Mesendoderm (in vitro differentiated cells): Measurements from ENCODE around the gene EVA1C.

Experiments
- DNase-seq: peaks from one replicate; pipeline ENCODE4 v3.0.0; 2013
- H2AK5ac ChIP-seq: 2 replicates; pipeline ENCODE4 v1.6.1; 2013; ENCODE audit warnings: low read length, inconsistent platforms
- H2BK120ac ChIP-seq: 2 replicates; pipeline ENCODE4 v1.6.1; 2013; ENCODE audit warnings: low read depth, mild to moderate bottlenecking, low read length, moderate library complexity, mixed read lengths
- H2BK15ac ChIP-seq: replicated peaks from 2 replicates; pipeline ENCODE4 v1.6.1; 2013; ENCODE audit warnings: low read depth, mild to moderate bottlenecking, moderate library complexity
- H2BK5ac ChIP-seq: 2 replicates; pipeline ENCODE4 v1.6.1; 2013; ENCODE audit warnings: low read length, inconsistent platforms
- H3K18ac ChIP-seq: 2 replicates; pipeline ENCODE4 v1.6.1; 2013; ENCODE audit warnings: mild to moderate bottlenecking, low read length, mixed read lengths
- H3K23ac ChIP-seq: one replicate; pipeline ENCODE4 v1.6.1; 2013; ENCODE audit warnings: low read length
- H3K27ac ChIP-seq: 2 replicates; pipeline ENCODE4 v1.5.1; 2013; ENCODE audit warnings: low read depth, mild to moderate bottlenecking, inconsistent platforms, low read length, moderate library complexity
- H3K27me3 ChIP-seq: 2 replicates; pipeline ENCODE4 v1.6.1; 2013; ENCODE audit warnings: low read length, control low read depth, mild to moderate bottlenecking, inconsistent platforms; ENCODE audit not compliant: insufficient read depth, poor library complexity
- H3K36me3 ChIP-seq: 2 replicates; pipeline ENCODE4 v1.6.1; 2013; ENCODE audit warnings: low read length, inconsistent platforms; ENCODE audit not compliant: control insufficient read depth, insufficient read depth
- H3K4ac ChIP-seq: one replicate; pipeline ENCODE4 v1.6.1; 2013; ENCODE audit warnings: low read depth, mild to moderate bottlenecking, low read length, moderate library complexity
- H3K4me1 ChIP-seq: 2 replicates; pipeline ENCODE4 v1.6.1; 2013; ENCODE audit warnings: low read depth, low read length, inconsistent platforms; ENCODE audit not compliant: control insufficient read depth
- H3K4me2 ChIP-seq: 2 replicates; pipeline ENCODE4 v1.6.1; 2013; ENCODE audit warnings: low read length
- H3K4me3 ChIP-seq: 2 replicates; pipeline ENCODE4 v1.5.1; 2013; ENCODE audit warnings: mild to moderate bottlenecking, low read length
- H3K56ac ChIP-seq: one replicate; pipeline ENCODE4 v1.6.1; 2013; ENCODE audit warnings: low read length
- H3K79me1 ChIP-seq: 2 replicates; pipeline ENCODE4 v1.6.1; 2013; ENCODE audit warnings: low read length, inconsistent platforms
- H3K79me2 ChIP-seq: 2 replicates; pipeline ENCODE4 v1.6.1; 2013; ENCODE audit warnings: mild to moderate bottlenecking, low read length; ENCODE audit not compliant: control insufficient read depth, insufficient read depth
- H3K9ac ChIP-seq: 2 replicates; pipeline ENCODE4 v1.6.1; 2013; ENCODE audit warnings: low read length, inconsistent platforms
- H4K5ac ChIP-seq: one replicate; pipeline ENCODE4 v1.6.1; 2013; ENCODE audit warnings: low read length
- H4K8ac ChIP-seq: one replicate; pipeline ENCODE4 v1.6.1; 2013; ENCODE audit warnings: low read depth, mild to moderate bottlenecking, control low read depth, low read length, moderate library complexity
- WGBS: extraction: QIAGEN DNeasy Blood & Tissue Kit; methylation state at CpG from one replicate; pipeline ENCODE4 v1.1.7; 2013; ENCODE audit warnings: low lambda C conversion rate, missing lambda C conversion rate; ENCODE audit not compliant: insufficient coverage; ENCODE audit errors: extremely low coverage; 5-methylcytosine and 5-hydroxymethylcytosine counted together

Gene EVA1C

DNA sequence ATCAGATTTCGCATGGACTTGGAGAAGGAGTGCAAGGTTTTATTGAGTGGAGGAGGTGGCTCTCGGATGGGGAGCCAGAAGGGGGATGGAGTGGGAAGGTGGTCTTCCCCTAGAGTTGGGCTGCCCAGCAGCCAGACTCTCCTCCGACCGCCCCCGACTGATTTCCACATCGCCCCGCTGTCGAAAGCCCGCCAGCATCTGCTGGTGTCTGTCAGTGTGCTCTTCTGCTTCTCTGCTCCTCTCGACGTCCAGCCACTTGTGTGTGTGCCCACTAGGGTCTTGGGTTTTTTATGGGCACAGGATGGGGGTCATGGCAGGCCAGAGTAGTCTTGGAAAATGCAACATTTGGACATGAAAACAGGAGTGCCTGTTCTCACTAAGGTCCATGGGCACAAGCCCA is 40.1 kb downstream of the EVA1C start:
- no peak for DNase-seq
- H4K5ac ChIP-seq: no peak overlapping the region
- no peak overlapping the region for H3K4me3 ChIP-seq
- no CpG with 5 or more reads among the region's 11 CpGs for WGBS
- no peak overlapping the region for H3K18ac ChIP-seq
- H3K23ac ChIP-seq: no peak overlapping the region
- no peak overlapping the region for H3K56ac ChIP-seq
- no peaks in the 10 kb centered on the region for H3K36me3 ChIP-seq
- H2BK15ac ChIP-seq: no peak overlapping the region
- no peak overlapping the region for H3K4me2 ChIP-seq
- no peak overlapping the region for H3K4ac ChIP-seq
- H2BK5ac ChIP-seq: no peak overlapping the region
- no peaks in the 10 kb centered on the region for H3K27me3 ChIP-seq
- no peaks in the 10 kb centered on the region for H3K4me1 ChIP-seq
- H3K79me1 ChIP-seq: no peaks in the 10 kb centered on the region
- no peak overlapping the region for H2AK5ac ChIP-seq
- no peak overlapping the region for H3K27ac ChIP-seq
- H2BK120ac ChIP-seq: no peak overlapping the region
- no peak overlapping the region for H4K8ac ChIP-seq
- no peaks in the 10 kb centered on the region for H3K79me2 ChIP-seq
- no peak overlapping the region for H3K9ac ChIP-seq

DNA sequence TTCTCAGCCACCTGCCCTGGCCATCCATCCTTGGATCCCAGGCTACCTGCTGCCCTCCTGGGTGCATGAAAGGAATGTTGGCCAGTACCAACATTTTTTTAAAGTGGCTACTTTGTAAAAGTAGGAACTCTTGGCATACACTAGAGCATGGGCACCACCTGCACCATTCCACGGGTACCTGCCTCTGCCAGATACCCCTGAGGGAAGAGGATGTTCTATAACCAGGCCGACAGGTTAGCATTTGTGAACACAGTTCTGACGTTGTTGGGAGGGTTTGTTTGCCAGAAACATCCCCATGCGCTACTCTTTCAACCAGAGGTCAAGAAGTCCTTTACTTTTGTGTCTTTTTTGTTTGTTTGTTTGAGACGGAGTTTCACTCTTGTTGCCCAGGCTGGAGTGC is 43.0 kb downstream of the EVA1C start:
- Histone ChIP-seq H3K23ac (no peak overlapping the region), H2BK120ac (no peak overlapping the region), H3K27ac (no peak overlapping the region), H3K4me2 (no peak overlapping the region), H3K9ac (no peak overlapping the region), H3K36me3 (no peaks in the 10 kb centered on the region), H3K56ac (no peak overlapping the region), H3K4ac (no peak overlapping the region), H3K27me3 (no peaks in the 10 kb centered on the region), H3K79me2 (no peaks in the 10 kb centered on the region), H3K79me1 (no peaks in the 10 kb centered on the region), H2AK5ac (no peak overlapping the region), H3K4me1 (no peaks in the 10 kb centered on the region), H4K5ac (no peak overlapping the region), H4K8ac (no peak overlapping the region), H3K18ac (no peak overlapping the region), H2BK15ac (no peak overlapping the region), H2BK5ac (no peak overlapping the region), H3K4me3 (no peak overlapping the region)
- no CpG with 5 or more reads among the region's 5 CpGs for WGBS
- DNase-seq: no peak

DNA sequence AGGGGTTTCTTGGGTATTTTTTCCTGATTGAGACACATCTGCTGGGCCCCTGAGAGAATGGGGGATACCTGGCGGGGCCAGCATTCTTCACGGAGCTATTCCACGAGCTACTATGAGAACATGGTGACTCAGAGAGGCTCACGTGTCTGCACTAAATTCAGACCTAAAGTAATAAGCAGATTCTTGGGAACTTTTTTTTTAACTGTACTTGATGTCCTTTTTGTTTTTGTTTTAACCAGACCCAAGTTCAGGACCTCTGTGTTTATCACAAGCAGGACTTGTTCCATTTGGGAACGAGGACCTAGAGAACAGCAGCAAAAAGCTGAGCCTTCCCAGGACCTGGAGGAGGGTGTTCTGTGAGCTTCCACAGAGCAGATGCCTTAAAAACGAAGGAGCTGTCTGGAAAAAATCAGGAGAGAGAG is 44.0 kb downstream of the EVA1C start:
- H4K5ac ChIP-seq: no peak overlapping the region
- H4K8ac ChIP-seq: no peak overlapping the region
- no peaks in the 10 kb centered on the region for H3K79me2 ChIP-seq
- H2BK5ac ChIP-seq: no peak overlapping the region
- H3K4ac ChIP-seq: no peak overlapping the region
- no peaks in the 10 kb centered on the region for H3K4me1 ChIP-seq
- no peak overlapping the region for H3K4me2 ChIP-seq
- WGBS: no CpG with 5 or more reads among the region's 6 CpGs
- DNase-seq: no peak
- no peaks in the 10 kb centered on the region for H3K36me3 ChIP-seq
- no peaks in the 10 kb centered on the region for H3K79me1 ChIP-seq
- no peak overlapping the region for H3K27ac ChIP-seq
- no peak overlapping the region for H2BK120ac ChIP-seq
- H3K23ac ChIP-seq: no peak overlapping the region
- no peak overlapping the region for H3K9ac ChIP-seq
- no peak overlapping the region for H3K56ac ChIP-seq
- no peak overlapping the region for H2AK5ac ChIP-seq
- H2BK15ac ChIP-seq: no peak overlapping the region
- no peaks in the 10 kb centered on the region for H3K27me3 ChIP-seq
- H3K18ac ChIP-seq: no peak overlapping the region
- no peak overlapping the region for H3K4me3 ChIP-seq

DNA sequence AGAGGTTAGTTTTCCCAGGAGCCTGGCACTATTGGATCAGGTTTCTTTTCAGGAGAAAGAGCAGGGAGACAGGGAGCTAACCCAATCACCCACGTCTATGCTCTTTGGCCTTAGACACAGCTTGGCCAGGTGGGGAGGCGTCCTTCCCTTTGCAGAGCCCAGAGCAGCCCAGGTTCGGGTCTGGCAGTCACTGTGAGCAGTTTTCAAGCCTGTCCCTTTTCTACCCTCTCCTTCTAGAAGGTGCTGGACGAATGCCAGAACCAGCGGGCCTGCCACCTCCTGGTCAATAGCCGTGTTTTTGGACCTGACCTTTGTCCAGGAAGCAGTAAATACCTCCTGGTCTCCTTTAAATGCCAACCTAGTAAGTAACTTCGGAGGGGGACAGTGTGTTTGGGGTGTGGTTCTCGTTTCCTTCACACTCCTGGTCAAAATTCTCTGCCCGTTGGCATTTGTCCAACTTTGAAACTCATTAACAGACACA is 44.9 kb downstream of the EVA1C start:
- Histone ChIP-seq H2BK120ac (no peak overlapping the region), H3K79me2 (no peaks in the 10 kb centered on the region), H2AK5ac (no peak overlapping the region), H3K9ac (no peak overlapping the region), H3K27me3 (no peaks in the 10 kb centered on the region), H2BK5ac (no peak overlapping the region), H3K56ac (peak overlapping the region; percentile 28), H3K4ac (no peak overlapping the region), H3K27ac (no peak overlapping the region), H3K4me2 (no peak overlapping the region), H3K18ac (no peak overlapping the region), H3K79me1 (no peaks in the 10 kb centered on the region), H3K4me1 (no peaks in the 10 kb centered on the region), H3K4me3 (no peak overlapping the region), H3K36me3 (no peaks in the 10 kb centered on the region), H4K8ac (no peak overlapping the region), H3K23ac (no peak overlapping the region), H2BK15ac (no peak overlapping the region), H4K5ac (no peak overlapping the region)
- no CpG with 5 or more reads among the region's 9 CpGs for WGBS
- no peak for DNase-seq

DNA sequence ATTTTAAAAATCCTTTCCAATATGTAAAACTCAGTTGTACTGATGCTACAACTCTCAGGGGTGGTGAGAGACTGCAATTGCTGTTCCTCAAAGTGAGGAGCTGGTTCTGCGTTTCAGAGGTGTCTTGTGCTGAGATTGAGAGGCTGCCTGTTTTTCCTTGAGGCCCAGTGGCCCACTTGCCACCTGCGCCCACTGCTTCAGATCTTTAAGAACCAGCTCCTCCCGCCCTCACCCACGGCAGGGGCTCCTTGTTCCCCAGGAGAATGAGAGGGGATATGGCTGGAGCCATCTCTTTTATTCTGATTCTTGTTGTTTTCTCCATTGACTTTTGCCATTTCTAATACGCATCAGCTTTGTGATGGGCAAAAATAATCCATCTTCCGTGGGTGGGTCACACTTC is 45.5 kb downstream of the EVA1C start:
- no peak overlapping the region for H3K4me3 ChIP-seq
- no peak overlapping the region for H3K56ac ChIP-seq
- no peak overlapping the region for H4K8ac ChIP-seq
- H2BK120ac ChIP-seq: no peak overlapping the region
- no peak overlapping the region for H4K5ac ChIP-seq
- no peak overlapping the region for H2BK5ac ChIP-seq
- no peak overlapping the region for H3K23ac ChIP-seq
- no peaks in the 10 kb centered on the region for H3K36me3 ChIP-seq
- no peak overlapping the region for H3K27ac ChIP-seq
- DNase-seq: no peak
- H3K18ac ChIP-seq: no peak overlapping the region
- no peak overlapping the region for H2BK15ac ChIP-seq
- no peaks in the 10 kb centered on the region for H3K79me1 ChIP-seq
- H3K4me2 ChIP-seq: no peak overlapping the region
- no peaks in the 10 kb centered on the region for H3K79me2 ChIP-seq
- H3K4me1 ChIP-seq: no peaks in the 10 kb centered on the region
- H3K9ac ChIP-seq: no peak overlapping the region
- H2AK5ac ChIP-seq: no peak overlapping the region
- no CpG with 5 or more reads among the region's 6 CpGs for WGBS
- H3K27me3 ChIP-seq: no peaks in the 10 kb centered on the region
- H3K4ac ChIP-seq: no peak overlapping the region

DNA sequence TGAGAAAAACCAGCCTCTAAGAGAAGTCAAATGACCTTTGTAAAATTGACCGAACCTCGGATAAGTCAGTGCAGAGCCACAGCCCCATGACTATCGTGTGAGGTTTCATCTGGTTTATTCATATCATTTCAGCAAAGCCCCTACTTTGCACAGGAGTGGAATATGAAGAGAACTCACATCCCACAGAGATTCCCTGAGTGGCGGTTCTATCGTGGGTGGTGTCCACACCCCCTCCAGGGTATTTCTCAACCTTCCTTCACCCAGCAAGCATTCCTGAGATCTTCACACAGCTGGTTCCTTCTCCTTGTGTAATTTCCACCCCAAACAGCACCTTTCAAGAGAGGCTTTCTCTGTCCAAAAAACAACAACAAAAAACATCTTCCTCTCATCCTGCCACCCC is 47.5 kb downstream of the EVA1C start:
- H3K56ac ChIP-seq: no peak overlapping the region
- H3K18ac ChIP-seq: no peak overlapping the region
- no peak for DNase-seq
- H2AK5ac ChIP-seq: no peak overlapping the region
- no peak overlapping the region for H2BK120ac ChIP-seq
- no peak overlapping the region for H4K8ac ChIP-seq
- H2BK15ac ChIP-seq: no peak overlapping the region
- H3K79me1 ChIP-seq: no peaks in the 10 kb centered on the region
- H3K4me3 ChIP-seq: no peak overlapping the region
- no peaks in the 10 kb centered on the region for H3K4me1 ChIP-seq
- no peak overlapping the region for H3K4ac ChIP-seq
- H3K27me3 ChIP-seq: no peaks in the 10 kb centered on the region
- no peaks in the 10 kb centered on the region for H3K36me3 ChIP-seq
- H3K4me2 ChIP-seq: no peak overlapping the region
- no peak overlapping the region for H2BK5ac ChIP-seq
- H4K5ac ChIP-seq: no peak overlapping the region
- no peak overlapping the region for H3K9ac ChIP-seq
- WGBS: no CpG with 5 or more reads among the region's 5 CpGs
- no peak overlapping the region for H3K23ac ChIP-seq
- no peak overlapping the region for H3K27ac ChIP-seq
- no peaks in the 10 kb centered on the region for H3K79me2 ChIP-seq
